ENCODE data around the gene RELL2.

DNA sequence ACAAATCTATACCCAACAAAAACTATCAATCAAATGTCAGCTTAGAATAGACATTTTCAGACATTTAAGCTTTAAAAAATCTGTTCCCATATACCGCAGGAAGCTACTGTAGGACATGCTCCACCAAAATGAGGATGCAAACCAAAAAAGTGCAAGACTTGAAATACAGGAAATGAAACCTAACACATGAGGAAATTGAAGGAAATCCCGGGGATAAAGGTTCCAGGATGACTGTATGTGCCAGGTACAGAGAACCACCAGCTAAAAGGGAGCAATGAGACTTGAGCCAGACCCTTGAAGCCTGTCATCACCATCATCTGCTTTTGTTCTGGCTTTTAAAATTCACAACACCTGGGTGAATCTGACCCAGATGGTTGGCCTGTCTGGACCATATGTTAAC, 39.4 kb upstream of the RELL2 start:
- TF ChIP-seq, protein P1, sequence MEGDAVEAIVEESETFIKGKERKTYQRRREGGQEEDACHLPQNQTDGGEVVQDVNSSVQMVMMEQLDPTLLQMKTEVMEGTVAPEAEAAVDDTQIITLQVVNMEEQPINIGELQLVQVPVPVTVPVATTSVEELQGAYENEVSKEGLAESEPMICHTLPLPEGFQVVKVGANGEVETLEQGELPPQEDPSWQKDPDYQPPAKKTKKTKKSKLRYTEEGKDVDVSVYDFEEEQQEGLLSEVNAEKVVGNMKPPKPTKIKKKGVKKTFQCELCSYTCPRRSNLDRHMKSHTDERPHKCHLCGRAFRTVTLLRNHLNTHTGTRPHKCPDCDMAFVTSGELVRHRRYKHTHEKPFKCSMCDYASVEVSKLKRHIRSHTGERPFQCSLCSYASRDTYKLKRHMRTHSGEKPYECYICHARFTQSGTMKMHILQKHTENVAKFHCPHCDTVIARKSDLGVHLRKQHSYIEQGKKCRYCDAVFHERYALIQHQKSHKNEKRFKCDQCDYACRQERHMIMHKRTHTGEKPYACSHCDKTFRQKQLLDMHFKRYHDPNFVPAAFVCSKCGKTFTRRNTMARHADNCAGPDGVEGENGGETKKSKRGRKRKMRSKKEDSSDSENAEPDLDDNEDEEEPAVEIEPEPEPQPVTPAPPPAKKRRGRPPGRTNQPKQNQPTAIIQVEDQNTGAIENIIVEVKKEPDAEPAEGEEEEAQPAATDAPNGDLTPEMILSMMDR (IDR thresholded peaks at IDR 0.05) = no peak
- TF ChIP-seq REST (IDR thresholded peaks at IDR 0.05; ENCODE audit: insufficient read depth in 1 of 2, low read depth in 2 of 2, low read length in 1 of 2) (no peak), POLR2AphosphoS5 (IDR thresholded peaks at IDR 0.05; ENCODE audit: low read depth, low read length) (no peak), TCF7L2 (IDR thresholded peaks at IDR 0.05; ENCODE audit: low read depth, low read length) (no peak), SIN3A (IDR thresholded peaks at IDR 0.05; ENCODE audit: borderline replicate concordance, insufficient read depth, low read depth, low read length) (no peak)
